Lower leg skin (tissue), 4 donors: ENCODE measurements around the gene AKR1C2. TPM values are rescaled to one million over a fixed set of nuclear protein-coding genes. Genes with fewer than 3 reads are reported as not detected.
A peak's percentile ranks its signal among the peaks of the same experiment; 100 is the strongest.
"Not testable (repeated sequence)": the region's sequence is repeated elsewhere in the genome, so short reads cannot be mapped to it uniquely, and the experiment has no call there.

Source experiments
- DNase-seq, 2 donors: peaks; one replicate each; pipeline ENCODE4 v3.0.0-alpha.2; 2019; ENCODE audit warnings: low spot score in 2 of 2
- H3K4me3 ChIP-seq: fragments of 200-600 bp; sonication (generic); 2 replicates; pipeline ENCODE4 v1.5.1; 2017; ENCODE audit warnings: mild to moderate bottlenecking, low read depth; ENCODE audit not compliant: poor library complexity, severe bottlenecking
- CTCF ChIP-seq, 3 donors: fragments of 450-650 bp; IDR thresholded peaks; one replicate each; pipeline ENCODE4 v1.5.1; 2016; ENCODE audit warnings: antibody characterized with exemption in 3 of 3, mild to moderate bottlenecking in 3 of 3, moderate library complexity in 2 of 3
- POLR2A ChIP-seq, 2 donors: fragments of 450-650 bp; IDR thresholded peaks; one replicate each; pipeline ENCODE4 v1.6.1; 2016 to 2017; ENCODE audit warnings: antibody characterized with exemption in 2 of 2, mild to moderate bottlenecking in 1 of 2, moderate library complexity in 1 of 2
- WGBS, 2 donors: methylation state at CpG; one replicate each; pipeline ENCODE4 v1.1.5; 2018; 5-methylcytosine and 5-hydroxymethylcytosine counted together
- intact Hi-C: fragments of 100-400 bp; cut with DNase I; formaldehyde crosslinking; loops from one replicate; pipeline ENCODE4 v1.15.0; 2023; ENCODE audit warnings: low total_unique reads
- total RNA-seq, 4 donors: library from RNA; depleted of rRNA; stranded (reverse); fragments of >200 nt; gene quantifications; one replicate each; pipeline ENCODE4 v1.1.0, GENCODE V29; 2016

Gene AKR1C2
- total RNA-seq: 10 to 100 TPM in 3 of 4 donors, 1 to 10 TPM in 1; 9.3 to 27.5 (median 20.1) TPM

- intact Hi-C loops, DNase-seq: not testable (repeated sequence)
Measured at GRCh38 chr10:5003127-5004029, at the start of gene AKR1C2. AKR1C2 (minus strand) TSS chr10:5003857; CDS start chr10:5003835, 22 bp downstream.

DNA sequence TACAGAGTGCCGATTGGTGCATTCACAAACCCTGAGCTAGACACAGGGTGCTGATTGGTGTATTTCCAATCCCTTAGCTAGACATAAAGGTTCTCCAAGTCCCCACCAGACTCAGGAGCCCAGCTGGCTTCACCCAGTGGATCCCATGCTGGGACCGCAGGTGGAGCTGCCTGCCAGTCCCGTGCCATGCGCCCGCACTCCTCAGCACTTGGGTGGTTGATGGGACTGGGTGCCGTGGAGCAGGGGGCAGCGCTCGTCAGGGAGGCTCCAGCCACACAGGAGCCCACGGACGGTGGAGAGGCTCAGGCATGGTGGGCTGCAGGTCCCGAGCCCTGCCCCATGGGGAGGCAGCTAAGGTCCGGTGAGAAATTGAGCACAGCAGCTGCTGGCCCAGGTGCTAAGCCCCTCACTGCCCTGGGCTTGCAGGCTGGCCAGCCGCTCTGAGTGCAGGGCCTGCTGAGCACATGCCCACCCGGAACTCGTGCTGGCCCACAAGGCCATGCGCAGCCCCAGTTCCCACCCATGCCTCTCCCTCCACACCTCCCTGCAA is 49.4 kb upstream of the AKR1C2 start:
- WGBS, 2 donors: 92 to 93% methylated on average over 8 to 14 of the region's 16 CpGs
- intact Hi-C loops, H3K4me3 ChIP-seq, DNase-seq: not testable (repeated sequence)

More at GRCh38 chr10:5003127-5004029, at the start of gene AKR1C2:
- H3K4me3 ChIP-seq: not testable (repeated sequence)
- 19 to 21% methylated on average over 8 to 10 of the region's 10 CpGs for WGBS, 2 donors

- H3K4me3 ChIP-seq: no peak overlapping the region
- DNase-seq: no peak
- TF ChIP-seq POLR2A (IDR thresholded peaks at IDR 0.05) (no peak), CTCF (IDR thresholded peaks at IDR 0.05) (no peak)
- intact Hi-C loops: no loop called here
- WGBS, 2 donors: 73 to 80% methylated on average over 1 of the region's 1 CpG
Measured at GRCh38 chr10:5047912-5048628, 44.4 kb upstream of the AKR1C2 start.

DNA sequence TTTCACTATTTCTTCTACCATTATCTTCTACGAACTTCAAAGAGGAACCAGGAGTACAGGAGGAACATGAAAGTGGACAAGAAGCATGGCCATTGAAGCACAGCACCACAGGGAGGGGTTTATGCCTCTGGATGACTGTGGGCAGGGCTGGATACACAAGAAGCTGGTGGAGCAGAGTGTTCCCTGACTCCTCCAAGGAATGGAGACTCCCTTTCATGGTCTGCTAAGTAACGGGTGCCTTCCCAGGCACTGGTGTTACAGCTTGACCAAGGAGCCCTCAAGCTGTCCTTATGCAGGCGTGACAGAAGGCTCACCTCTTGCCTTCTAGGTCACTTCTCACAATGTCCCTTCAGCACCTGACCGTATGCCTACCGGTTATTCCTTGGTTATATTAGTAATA is 43.4 kb upstream of the AKR1C2 start:
- H3K4me3 ChIP-seq, DNase-seq, intact Hi-C loops: not testable (repeated sequence)
- 86 to 94% methylated on average over 5 of the region's 5 CpGs for WGBS, 2 donors

GRCh38 chr10:5046410-5046809 is 42.8 kb upstream of the AKR1C2 start:
- 88 to 89% methylated on average over 6 of the region's 6 CpGs for WGBS, 2 donors
- no peak for DNase-seq
- no peak for TF ChIP-seq CTCF (IDR thresholded peaks at IDR 0.05)
- no peak for TF ChIP-seq POLR2A (IDR thresholded peaks at IDR 0.05)
- no peak overlapping the region for H3K4me3 ChIP-seq
- intact Hi-C loops: no loop called here

DNA sequence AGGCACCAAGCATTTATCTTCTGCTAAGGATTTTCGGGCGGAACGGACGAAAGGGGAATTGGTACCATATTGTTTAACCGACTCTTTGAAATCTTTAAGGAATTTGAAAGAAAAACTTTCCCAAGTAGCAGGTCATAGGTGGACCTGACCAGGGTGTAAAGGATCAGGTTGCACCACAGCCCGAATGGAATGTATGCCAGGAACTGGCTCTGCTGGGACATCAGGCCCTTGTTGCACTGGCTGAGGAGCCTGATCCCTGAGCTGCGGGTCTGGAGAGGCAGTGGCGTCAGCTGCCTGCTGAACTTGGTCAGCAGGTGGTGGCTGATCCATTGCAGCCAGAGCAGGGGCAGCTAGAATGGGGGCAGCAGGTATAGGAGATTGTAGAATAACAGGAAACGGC is 41.4 kb upstream of the AKR1C2 start:
- WGBS, 2 donors: 94% methylated on average over 9 of the region's 9 CpGs
- DNase-seq: no peak
- no peak overlapping the region for H3K4me3 ChIP-seq
- intact Hi-C loops: no loop called here
- TF ChIP-seq CTCF (IDR thresholded peaks at IDR 0.05) (no peak), POLR2A (IDR thresholded peaks at IDR 0.05) (no peak)

DNA sequence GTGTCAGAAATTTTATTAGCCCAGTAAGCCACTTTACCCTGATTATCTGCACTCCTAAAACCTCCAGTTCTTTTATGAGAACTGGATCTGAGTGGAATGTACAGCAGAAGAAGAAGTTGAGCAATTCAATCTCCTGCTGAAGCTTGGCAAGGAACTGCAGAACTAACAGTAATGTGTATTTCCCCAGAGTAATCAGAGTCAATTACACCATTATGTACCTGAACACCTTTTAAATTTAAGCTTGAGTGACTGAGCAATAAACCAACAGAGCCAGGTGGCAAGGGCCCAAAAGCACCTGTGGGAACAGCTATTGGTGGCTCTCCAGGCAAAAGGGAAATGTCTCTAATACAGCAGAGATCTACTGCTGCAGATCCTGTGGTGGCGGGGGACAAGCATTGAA is 40.1 kb upstream of the AKR1C2 start:
- WGBS, 2 donors: 89 to 90% methylated on average over 1 of the region's 1 CpG

More for the DNA sequence above, 40.1 kb upstream of the AKR1C2 start:
- H3K4me3 ChIP-seq: no peak overlapping the region
- intact Hi-C loops: no loop called here
- peak in 1 of 2 donors; percentile 54 for DNase-seq
- no peak for TF ChIP-seq CTCF (IDR thresholded peaks at IDR 0.05)
- no peak for TF ChIP-seq POLR2A (IDR thresholded peaks at IDR 0.05)
